ENCODE measurements around the gene NRTN. TPM values are rescaled to one million over a fixed set of nuclear protein-coding genes. Genes with fewer than 3 reads are reported as not detected.

The NRTN gene
- total RNA-seq, 1 experiment from 2014 or later, result 2.6 TPM

DNA sequence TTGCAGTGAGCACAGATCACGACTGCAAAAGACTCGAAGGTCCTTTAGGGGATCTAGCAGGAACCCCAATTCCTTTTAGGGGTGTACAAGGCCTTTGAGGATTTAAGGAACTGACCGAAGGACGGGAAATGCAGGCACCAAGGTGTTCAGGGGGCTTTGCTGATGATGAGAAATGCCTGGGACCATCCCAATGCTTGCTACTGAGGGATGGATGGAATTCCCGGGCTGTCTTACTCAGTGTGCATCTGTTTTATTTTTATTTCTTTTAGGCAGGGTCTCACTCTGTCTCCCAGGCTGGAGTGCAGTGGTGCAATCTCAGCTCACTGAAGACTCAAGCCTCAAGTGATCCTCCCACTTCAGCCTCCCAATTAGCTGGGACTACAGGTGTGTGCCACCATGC, 31.6 kb upstream of the NRTN start:
- no TSS peak for BruUV-seq (replicated peaks)
- TF ChIP-seq CTCF (IDR thresholded peaks at IDR 0.05; ENCODE audit: insufficient read depth in 1 of 2, low read depth in 1 of 2, low read length in 1 of 2, severe bottlenecking in 1 of 2, unreplicated experiment in 1 of 2), result no peak
- Histone ChIP-seq H3K4me3 (ENCODE audit: low read depth, low read length) (no peak overlapping the region), H3K4me1 (no peaks in the 10 kb centered on the region), H3K27me3 (replicated peaks; ENCODE audit: control insufficient read depth, insufficient read depth, low read length) (no peaks in the 10 kb centered on the region), H3K36me3 (ENCODE audit: control insufficient read depth, insufficient read depth, low read length) (no peaks in the 10 kb centered on the region), H3K9me3 (no peaks in the 10 kb centered on the region)
- H3K36me3 Mint-ChIP-seq (ENCODE audit: insufficient read depth, unreplicated experiment), result peaks cover 5% of the 10 kb centered on the region
- no peaks in the 10 kb centered on the region for H3K27me3 Mint-ChIP-seq (ENCODE audit: insufficient read depth, unreplicated experiment)
- no peak for DNase-seq
- H3K4me3 Mint-ChIP-seq (ENCODE audit: unreplicated experiment), result no peak overlapping the region
- ChIA-PET POLR2A (no interaction called here), CTCF (interaction anchor here (0.6 to 1.3 kb wide), 3 partner anchors 31 to 249 kb away, joined by 3 to 8 read pairs (median 3); no protein-coding TSS in a partner anchor)
- H3K4me1 Mint-ChIP-seq (ENCODE audit: low read depth, unreplicated experiment), result no peaks in the 10 kb centered on the region
- peak overlapping the region; percentile 55 for H3K27ac Mint-ChIP-seq (ENCODE audit: unreplicated experiment)
- H3K9me3 Mint-ChIP-seq (ENCODE audit: unreplicated experiment), result no peaks in the 10 kb centered on the region
- intact Hi-C loops (cut with micrococcal nuclease; ENCODE audit: unreplicated experiment), result loop anchor here (1.0 kb wide), 2 partner anchors 17 to 119 kb away; no protein-coding TSS in a partner anchor

DNA sequence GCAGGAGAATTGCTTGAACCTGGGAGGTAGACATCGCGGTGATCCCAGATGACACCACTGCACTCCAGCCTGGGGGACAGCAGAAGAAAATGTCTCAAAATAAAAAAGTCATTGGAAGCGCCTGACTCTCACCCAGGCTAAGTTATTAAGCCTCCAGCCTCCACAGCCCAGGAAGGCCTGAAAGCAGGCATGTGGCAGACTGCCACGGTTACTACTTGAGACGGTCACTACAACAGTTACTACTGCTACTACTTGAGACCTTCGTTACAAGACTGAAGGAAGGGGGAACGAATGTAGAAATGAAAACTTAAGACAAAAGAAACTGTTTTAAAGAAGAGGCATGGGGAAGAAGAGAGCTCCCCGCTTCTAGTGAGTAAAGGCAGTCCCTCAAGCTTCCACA, 29.9 kb upstream of the NRTN start:
- Histone ChIP-seq H3K36me3 (ENCODE audit: control insufficient read depth, insufficient read depth, low read length) (no peaks in the 10 kb centered on the region), H3K4me1 (no peaks in the 10 kb centered on the region), H3K4me3 (ENCODE audit: low read depth, low read length) (no peak overlapping the region), H3K27me3 (replicated peaks; ENCODE audit: control insufficient read depth, insufficient read depth, low read length) (no peaks in the 10 kb centered on the region), H3K9me3 (no peaks in the 10 kb centered on the region)
- Mint-ChIP-seq H3K27ac (ENCODE audit: unreplicated experiment) (no peak overlapping the region), H3K36me3 (ENCODE audit: insufficient read depth, unreplicated experiment) (peaks cover 5% of the 10 kb centered on the region), H3K9me3 (ENCODE audit: unreplicated experiment) (no peaks in the 10 kb centered on the region), H3K4me3 (ENCODE audit: unreplicated experiment) (no peak overlapping the region), H3K27me3 (ENCODE audit: insufficient read depth, unreplicated experiment) (no peaks in the 10 kb centered on the region), H3K4me1 (ENCODE audit: low read depth, unreplicated experiment) (no peaks in the 10 kb centered on the region)
- CTCF ChIA-PET, result no interaction called here
- intact Hi-C loops (cut with micrococcal nuclease; ENCODE audit: unreplicated experiment), result no loop called here
- TF ChIP-seq CTCF (IDR thresholded peaks at IDR 0.05; ENCODE audit: insufficient read depth in 1 of 2, low read depth in 1 of 2, low read length in 1 of 2, severe bottlenecking in 1 of 2, unreplicated experiment in 1 of 2), result no peak
- POLR2A ChIA-PET, result no interaction called here
- no peak for DNase-seq
- BruUV-seq (replicated peaks), result no TSS peak

DNA sequence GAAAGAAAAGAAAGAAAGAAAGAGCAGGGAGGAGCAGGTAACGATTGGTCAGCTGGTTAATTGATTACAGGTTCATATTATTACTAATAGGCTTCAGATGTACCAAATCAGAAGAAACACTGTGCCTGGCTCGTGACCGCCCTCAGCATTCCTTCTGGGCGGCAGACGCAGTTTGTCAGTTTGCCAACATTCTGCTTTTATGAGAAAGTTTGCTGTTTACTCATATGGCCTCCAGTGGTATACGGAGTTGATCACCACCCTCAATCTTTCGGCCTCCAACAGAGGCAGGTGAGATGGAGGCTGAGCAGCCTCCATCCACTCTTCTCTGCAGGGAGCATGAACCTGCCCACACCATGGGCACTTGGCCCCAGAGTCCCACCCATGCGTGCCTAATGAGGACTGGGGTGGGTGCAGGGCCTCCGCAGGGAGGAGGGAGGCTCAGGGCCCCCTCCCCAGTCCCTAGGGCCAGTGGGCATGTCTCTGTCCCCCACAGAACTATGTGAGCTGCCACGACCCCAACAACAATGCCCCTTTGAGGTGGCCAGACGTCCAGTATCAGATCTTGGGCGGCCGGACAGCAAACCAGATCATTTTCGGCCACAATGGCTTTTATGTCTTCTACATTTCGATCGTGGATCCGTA, 29.1 kb upstream of the NRTN start:
- intact Hi-C loops (cut with micrococcal nuclease; ENCODE audit: unreplicated experiment), result no loop called here
- Mint-ChIP-seq H3K4me3 (ENCODE audit: unreplicated experiment) (no peak overlapping the region), H3K27ac (ENCODE audit: unreplicated experiment) (no peak overlapping the region), H3K9me3 (ENCODE audit: unreplicated experiment) (no peaks in the 10 kb centered on the region), H3K27me3 (ENCODE audit: insufficient read depth, unreplicated experiment) (no peaks in the 10 kb centered on the region), H3K36me3 (ENCODE audit: insufficient read depth, unreplicated experiment) (peaks cover 5% of the 10 kb centered on the region), H3K4me1 (ENCODE audit: low read depth, unreplicated experiment) (no peaks in the 10 kb centered on the region)
- no TSS peak for BruUV-seq (replicated peaks)
- no peaks in the 10 kb centered on the region for H3K4me1 ChIP-seq
- no peak overlapping the region for H3K4me3 ChIP-seq (ENCODE audit: low read depth, low read length)
- CTCF ChIA-PET, result interaction anchor here (0.7 kb wide), 1 partner anchor 11 kb away, joined by 4 read pairs; no protein-coding TSS in a partner anchor
- no peak for DNase-seq
- H3K9me3 ChIP-seq, result no peaks in the 10 kb centered on the region
- no peaks in the 10 kb centered on the region for H3K36me3 ChIP-seq (ENCODE audit: control insufficient read depth, insufficient read depth, low read length)
- H3K27me3 ChIP-seq (replicated peaks; ENCODE audit: control insufficient read depth, insufficient read depth, low read length), result no peaks in the 10 kb centered on the region
- no peak for TF ChIP-seq CTCF (IDR thresholded peaks at IDR 0.05; ENCODE audit: insufficient read depth in 1 of 2, low read depth in 1 of 2, low read length in 1 of 2, severe bottlenecking in 1 of 2, unreplicated experiment in 1 of 2)
- POLR2A ChIA-PET, result no interaction called here

Data from Caco-2 (cell line).